ENCODE data around the gene CFAP70. TPM values are rescaled to one million over a fixed set of nuclear protein-coding genes. Genes with fewer than 3 reads are reported as not detected.
A peak's percentile ranks its signal among the peaks of the same experiment; 100 is the strongest.

The CFAP70 gene
- total RNA-seq, 1 experiment from 2014 or later, result 0.06 TPM

DNA sequence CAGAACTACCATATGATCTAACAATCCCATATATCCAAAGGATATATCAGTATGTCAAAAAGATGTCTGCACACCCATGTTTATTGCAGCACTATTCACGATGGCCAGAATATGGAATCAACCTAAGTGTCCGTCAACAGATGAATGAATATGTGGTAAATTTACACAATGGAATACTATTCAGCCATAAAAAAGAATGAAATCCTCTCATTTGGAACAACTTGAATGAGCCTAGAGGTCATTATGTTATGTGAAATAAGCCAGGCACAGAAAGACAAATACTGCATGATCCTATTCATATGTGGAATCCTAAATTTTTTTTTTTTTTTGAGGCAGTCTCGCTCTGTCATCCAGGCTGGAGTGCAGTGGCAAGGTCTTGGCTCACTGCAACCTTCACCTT, 6.3 kb upstream of the CFAP70 start:
- no peak overlapping the region for H3K27ac ChIP-seq (ENCODE audit: low read depth, low read length, poor library complexity, severe bottlenecking)
- ChIA-PET CTCF (no interaction called here), POLR2A (ENCODE audit: low non-redundant PET) (no interaction called here)
- peaks cover 4% of the 10 kb centered on the region for H3K36me3 ChIP-seq (ENCODE audit: insufficient read depth, low read length, poor library complexity, severe bottlenecking)
- intact Hi-C loops (cut with micrococcal nuclease; ENCODE audit: unreplicated experiment), result no loop called here
- no peak for DNase-seq (ENCODE audit: low spot score)
- H3K9me3 ChIP-seq (ENCODE audit: low read depth, low read length, poor library complexity, severe bottlenecking), result no peaks in the 10 kb centered on the region
- H3K4me3 ChIP-seq (ENCODE audit: low read depth, low read length, poor library complexity, severe bottlenecking), result no peak overlapping the region
- H3K27me3 ChIP-seq (replicated peaks; ENCODE audit: insufficient read depth, low read depth, low read length, poor library complexity), result no peaks in the 10 kb centered on the region
- H3K4me1 ChIP-seq (ENCODE audit: insufficient read depth, low read length, poor library complexity, severe bottlenecking), result no peaks in the 10 kb centered on the region
- no TSS peak for BruUV-seq (replicated peaks)
- TF ChIP-seq, protein P1, sequence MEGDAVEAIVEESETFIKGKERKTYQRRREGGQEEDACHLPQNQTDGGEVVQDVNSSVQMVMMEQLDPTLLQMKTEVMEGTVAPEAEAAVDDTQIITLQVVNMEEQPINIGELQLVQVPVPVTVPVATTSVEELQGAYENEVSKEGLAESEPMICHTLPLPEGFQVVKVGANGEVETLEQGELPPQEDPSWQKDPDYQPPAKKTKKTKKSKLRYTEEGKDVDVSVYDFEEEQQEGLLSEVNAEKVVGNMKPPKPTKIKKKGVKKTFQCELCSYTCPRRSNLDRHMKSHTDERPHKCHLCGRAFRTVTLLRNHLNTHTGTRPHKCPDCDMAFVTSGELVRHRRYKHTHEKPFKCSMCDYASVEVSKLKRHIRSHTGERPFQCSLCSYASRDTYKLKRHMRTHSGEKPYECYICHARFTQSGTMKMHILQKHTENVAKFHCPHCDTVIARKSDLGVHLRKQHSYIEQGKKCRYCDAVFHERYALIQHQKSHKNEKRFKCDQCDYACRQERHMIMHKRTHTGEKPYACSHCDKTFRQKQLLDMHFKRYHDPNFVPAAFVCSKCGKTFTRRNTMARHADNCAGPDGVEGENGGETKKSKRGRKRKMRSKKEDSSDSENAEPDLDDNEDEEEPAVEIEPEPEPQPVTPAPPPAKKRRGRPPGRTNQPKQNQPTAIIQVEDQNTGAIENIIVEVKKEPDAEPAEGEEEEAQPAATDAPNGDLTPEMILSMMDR (conservative IDR thresholded peaks at IDR 0.05; ENCODE audit: low read depth, low read length), result no peak
- TF ChIP-seq EZH2 (IDR thresholded peaks at IDR 0.05; ENCODE audit: borderline replicate concordance, low read depth, low read length, poor library complexity, severe bottlenecking), result no peak

DNA sequence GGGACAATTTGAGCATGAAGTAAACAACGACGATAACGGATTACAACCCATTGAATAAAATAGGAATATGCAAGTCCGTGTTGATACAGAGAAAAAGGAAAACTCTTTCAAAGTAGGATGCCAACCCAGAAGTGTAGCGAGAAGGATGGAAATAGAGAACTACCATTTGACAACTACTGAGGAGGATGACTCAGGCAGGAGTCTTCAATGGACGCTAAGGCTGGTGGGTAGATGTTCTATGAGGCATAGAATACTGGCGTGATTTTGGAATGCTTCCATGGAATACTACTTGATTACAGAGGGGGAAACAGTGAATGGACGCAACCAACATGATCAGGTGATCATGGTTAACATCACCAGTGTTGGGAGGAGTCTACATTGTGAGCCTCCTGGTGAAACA, 828 bp upstream of the CFAP70 start:
- ChIA-PET CTCF (no interaction called here), POLR2A (ENCODE audit: low non-redundant PET) (no interaction called here)
- intact Hi-C loops (cut with micrococcal nuclease; ENCODE audit: unreplicated experiment), result no loop called here
- Histone ChIP-seq H3K4me1 (ENCODE audit: insufficient read depth, low read length, poor library complexity, severe bottlenecking) (no peaks in the 10 kb centered on the region), H3K36me3 (ENCODE audit: insufficient read depth, low read length, poor library complexity, severe bottlenecking) (no peaks in the 10 kb centered on the region), H3K27me3 (replicated peaks; ENCODE audit: insufficient read depth, low read depth, low read length, poor library complexity) (peaks cover 8% of the 10 kb centered on the region), H3K4me3 (ENCODE audit: low read depth, low read length, poor library complexity, severe bottlenecking) (peak overlapping the region; percentile 58), H3K9me3 (ENCODE audit: low read depth, low read length, poor library complexity, severe bottlenecking) (no peaks in the 10 kb centered on the region), H3K27ac (ENCODE audit: low read depth, low read length, poor library complexity, severe bottlenecking) (no peak overlapping the region)
- DNase-seq (ENCODE audit: low spot score), result no peak
- no TSS peak for BruUV-seq (replicated peaks)
- TF ChIP-seq, protein P1 (conservative IDR thresholded peaks at IDR 0.05; ENCODE audit: low read depth, low read length), result no peak
- no peak for TF ChIP-seq EZH2 (IDR thresholded peaks at IDR 0.05; ENCODE audit: borderline replicate concordance, low read depth, low read length, poor library complexity, severe bottlenecking)

DNA sequence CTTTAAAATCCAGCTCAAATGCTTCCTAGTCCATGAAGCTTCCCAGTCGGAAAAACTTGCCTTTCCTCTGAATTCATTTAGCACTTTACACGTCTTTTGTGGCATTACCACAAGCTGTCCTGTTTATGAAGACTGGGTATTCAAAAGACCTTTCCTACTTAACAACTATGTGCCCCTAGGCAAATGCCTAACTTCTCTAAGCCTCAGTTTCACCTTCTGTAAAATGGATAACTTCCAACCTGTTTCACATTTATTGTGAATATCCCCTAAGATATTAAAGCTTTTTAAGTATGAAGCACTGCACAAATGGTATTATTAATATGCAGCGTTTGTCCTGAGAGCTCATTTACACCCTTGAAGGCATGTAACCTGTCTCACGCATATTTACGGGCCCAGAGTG, 843 bp downstream of the CFAP70 start:
- Histone ChIP-seq H3K36me3 (ENCODE audit: insufficient read depth, low read length, poor library complexity, severe bottlenecking) (no peaks in the 10 kb centered on the region), H3K9me3 (ENCODE audit: low read depth, low read length, poor library complexity, severe bottlenecking) (no peaks in the 10 kb centered on the region), H3K4me3 (ENCODE audit: low read depth, low read length, poor library complexity, severe bottlenecking) (peak overlapping the region; percentile 58), H3K27ac (ENCODE audit: low read depth, low read length, poor library complexity, severe bottlenecking) (no peak overlapping the region), H3K27me3 (replicated peaks; ENCODE audit: insufficient read depth, low read depth, low read length, poor library complexity) (peaks cover 25% of the 10 kb centered on the region), H3K4me1 (ENCODE audit: insufficient read depth, low read length, poor library complexity, severe bottlenecking) (no peaks in the 10 kb centered on the region)
- intact Hi-C loops (cut with micrococcal nuclease; ENCODE audit: unreplicated experiment), result no loop called here
- CTCF ChIA-PET, result no interaction called here
- no peak for DNase-seq (ENCODE audit: low spot score)
- POLR2A ChIA-PET (ENCODE audit: low non-redundant PET), result interaction anchor here (0.5 kb wide), 1 partner anchor 846 kb away, joined by 3 read pairs; no protein-coding TSS in a partner anchor
- TF ChIP-seq, protein P1 (conservative IDR thresholded peaks at IDR 0.05; ENCODE audit: low read depth, low read length), result no peak
- no peak for TF ChIP-seq EZH2 (IDR thresholded peaks at IDR 0.05; ENCODE audit: borderline replicate concordance, low read depth, low read length, poor library complexity, severe bottlenecking)
- no TSS peak for BruUV-seq (replicated peaks)
